HG03060 (cell line): Measurements from ENCODE around the gene C12orf57.
"Not testable (repeated sequence)": the region's sequence is repeated elsewhere in the genome, so short reads cannot be mapped to it uniquely, and the experiment has no call there.

Experiments
- ATAC-seq: cut with Tn5 transposase; IDR thresholded peaks from one replicate; pipeline ENCODE4 v1.9.1; 2021; ENCODE audit warnings: low read depth, moderate number of reproducible peaks; ENCODE audit not compliant: unreplicated experiment

Gene C12orf57

GRCh38 chr12:6943722-6944380 is at the start of gene C12orf57, which contains the start of gene RNU7-1:
Gene C12orf57, plus strand, starts transcription at chr12:6944022. Its CDS starts 100 bp downstream, at chr12:6944122.
Gene RNU7-1, plus strand, starts transcription at chr12:6943816.
- no peak for ATAC-seq

- no peak for ATAC-seq
Measured at GRCh38 chr12:6894321-6894720, 49.5 kb upstream of the C12orf57 start.

GRCh38 chr12:6896846-6897435 is 46.9 kb upstream of the C12orf57 start:
- ATAC-seq, result no peak

GRCh38 chr12:6899427-6899826 is 44.4 kb upstream of the C12orf57 start:
- ATAC-seq, result no peak

GRCh38 chr12:6899837-6900519 is 43.8 kb upstream of the C12orf57 start:
- ATAC-seq, result no peak

- ATAC-seq, result no peak
Measured at GRCh38 chr12:6902448-6902847, 41.4 kb upstream of the C12orf57 start.

GRCh38 chr12:6903722-6904121 is 40.1 kb upstream of the C12orf57 start:
- no peak for ATAC-seq

- peak; percentile 79 for ATAC-seq
Measured at GRCh38 chr12:6904280-6905276, 39.2 kb upstream of the C12orf57 start, which contains the start of gene LRRC23. Gene LRRC23, plus strand, starts transcription at chr12:6904822. Its CDS starts 812 bp downstream, at chr12:6905634.

GRCh38 chr12:6905414-6906040 is 38.3 kb upstream of the C12orf57 start:
- ATAC-seq, result no peak

- not testable (repeated sequence) for ATAC-seq
Measured at GRCh38 chr12:6908141-6908540, 35.7 kb upstream of the C12orf57 start.

- ATAC-seq, result no peak
Measured at GRCh38 chr12:6909421-6910145, 34.2 kb upstream of the C12orf57 start.

- ATAC-seq, result no peak
Measured at GRCh38 chr12:6912164-6912935, 31.5 kb upstream of the C12orf57 start.

GRCh38 chr12:6914246-6914946 is 29.4 kb upstream of the C12orf57 start, which contains the start of gene ENO2:
Gene ENO2, plus strand, starts transcription at chr12:6914580. Its CDS starts 1,253 bp downstream, at chr12:6915833.
- no peak for ATAC-seq

- no peak for ATAC-seq
Measured at GRCh38 chr12:6914947-6915788, 28.7 kb upstream of the C12orf57 start.

- no peak for ATAC-seq
Measured at GRCh38 chr12:6915789-6916285, 28.0 kb upstream of the C12orf57 start.

GRCh38 chr12:6916426-6917200 is 27.2 kb upstream of the C12orf57 start:
- ATAC-seq, result no peak
